ENCODE measurements around the gene TOMM40.

GRCh38 chr19:44900328-44901244, 9.5 kb downstream of the TOMM40 start:
- TF ChIP-seq CTCF (IDR thresholded peaks at IDR 0.05) (no peak), POLR2A (IDR thresholded peaks at IDR 0.05) (no peak)
